Activated CD4-positive, alpha-beta T cell treated with anti-CD3 and anti-CD28 coated beads for 36 hours (primary cell): ENCODE results near the gene FAM199X. TPM values are rescaled to one million over a fixed set of nuclear protein-coding genes. Genes with fewer than 3 reads are reported as not detected.
A peak's percentile ranks its signal among the peaks of the same experiment; 100 is the strongest.

Experiments
- ATAC-seq: fragments of 200-7000 bp; cut with Tn5 transposase; one replicate; pipeline ENCODE4 v1.10.0; 2021; ENCODE audit warnings: mild to moderate bottlenecking, moderate library complexity
- CTCF ChIA-PET: fragments of 350-600 bp; sonication (Branson Sonifier 250); formaldehyde crosslinking; loops from one replicate; lab custom pipeline; 2021; ENCODE audit warnings: antibody characterized with exemption; lab: Charles Lee
- POLR2A ChIA-PET: fragments of 350-600 bp; sonication (Branson Sonifier 250); formaldehyde crosslinking; loops from one replicate; lab custom pipeline; 2021; ENCODE audit warnings: antibody characterized with exemption, inconsistent platforms; lab: Charles Lee
- DNase-seq: peaks from one replicate; pipeline ENCODE4 v3.0.0-alpha.2; 2020
- H3K27ac Mint-ChIP-seq: one replicate; pipeline ENCODE4 v1.8.0; 2021; ENCODE audit warnings: mixed read lengths
- H3K27me3 Mint-ChIP-seq: one replicate; pipeline ENCODE4 v1.8.0; 2021; ENCODE audit warnings: mixed read lengths
- H3K36me3 Mint-ChIP-seq: one replicate; pipeline ENCODE4 v1.8.0; 2021; ENCODE audit warnings: low read depth, mixed read lengths
- H3K4me1 Mint-ChIP-seq: one replicate; pipeline ENCODE4 v1.8.0; 2021; ENCODE audit warnings: mixed read lengths
- H3K4me3 Mint-ChIP-seq: one replicate; pipeline ENCODE4 v1.8.0; 2021; ENCODE audit warnings: mild to moderate bottlenecking, moderate library complexity, mixed read lengths
- H3K9me3 Mint-ChIP-seq: one replicate; pipeline ENCODE4 v1.8.0; 2021; ENCODE audit warnings: low read depth, mixed read lengths
- intact Hi-C, 2 experiments: fragments of 100-400 bp; cut with DNase I in 1 of 2; cut with micrococcal nuclease in 1 of 2; formaldehyde crosslinking; loops; one replicate each; pipeline versions ENCODE4 v1.14.2 to v1.15.1; 2022 to 2024; cut with DNase I, micrococcal nuclease
- total RNA-seq, 2 experiments: library from RNA; stranded (reverse); gene quantifications; one replicate each; pipeline ENCODE4 v1.2.3, GENCODE V29; 2021

Gene FAM199X
- total RNA-seq, 2 experiments from 2014 or later, result 5.0 to 7.6 TPM

- POLR2A ChIA-PET, result no interaction called here
- intact Hi-C loops, result no loop called here
- Mint-ChIP-seq H3K27ac (no peak overlapping the region), H3K4me1 (peaks cover 21% of the 10 kb centered on the region), H3K4me3 (no peak overlapping the region), H3K9me3 (no peaks in the 10 kb centered on the region), H3K27me3 (no peaks in the 10 kb centered on the region), H3K36me3 (no peaks in the 10 kb centered on the region)
- CTCF ChIA-PET, result interaction anchor here (0.6 to 1.5 kb wide), 3 partner anchors 10 to 771 kb away, joined by 3 to 4 read pairs (median 3); no protein-coding TSS in a partner anchor
- DNase-seq (no peak), ATAC-seq (no peak)
Observed at GRCh38 chrX:104141087-104141760, 25.0 kb upstream of the FAM199X start.

GRCh38 chrX:104151037-104151436, 15.2 kb upstream of the FAM199X start:
- H3K4me1 Mint-ChIP-seq, result peaks cover 4% of the 10 kb centered on the region
- DNase-seq (no peak), ATAC-seq (no peak)
- H3K27me3 Mint-ChIP-seq, result no peaks in the 10 kb centered on the region
- H3K36me3 Mint-ChIP-seq, result peaks cover 2% of the 10 kb centered on the region
- ChIA-PET CTCF (interaction anchor here (1.3 kb wide), 1 partner anchor 15 kb away, joined by 3 read pairs; no protein-coding TSS in a partner anchor), POLR2A (no interaction called here)
- intact Hi-C loops, result loop anchor here in 1 of 2 experiments (10.0 kb wide), 1 partner anchor 596 kb away; no protein-coding TSS in a partner anchor
- no peaks in the 10 kb centered on the region for H3K9me3 Mint-ChIP-seq
- H3K27ac Mint-ChIP-seq, result no peak overlapping the region
- no peak overlapping the region for H3K4me3 Mint-ChIP-seq

- H3K9me3 Mint-ChIP-seq, result no peaks in the 10 kb centered on the region
- H3K4me1 Mint-ChIP-seq, result peaks cover 11% of the 10 kb centered on the region
- ATAC-seq (peak; percentile 92), DNase-seq (peak; percentile 84)
- intact Hi-C loops, result loop anchor here (1.0 to 10.0 kb wide), 5 partner anchors 9 to 602 kb away; partner anchors contain the start of genes FAM199X (in 2 of the 2) and MORF4L2 (in 2 of the 2)
- peak within 1 kb of the TSS; percentile 99 for H3K27ac Mint-ChIP-seq
- ChIA-PET POLR2A (interaction anchor here (0.6 to 1.9 kb wide), 4 partner anchors 9 to 692 kb away, joined by 3 to 7 read pairs (median 3); partner anchors contain the start of gene FAM199X), CTCF (interaction anchor here (0.5 to 3.6 kb wide), 10 partner anchors 10 to 728 kb away, joined by 3 to 24 read pairs (median 5); partner anchors contain the start of gene FAM199X)
- H3K4me3 Mint-ChIP-seq, result peak within 1 kb of the TSS; percentile 94
- no peaks in the 10 kb centered on the region for H3K27me3 Mint-ChIP-seq
- H3K36me3 Mint-ChIP-seq, result peaks cover 4% of the 10 kb centered on the region
Observed at GRCh38 chrX:104156630-104157529, 9.4 kb upstream of the FAM199X start, which contains the start of gene SLC25A53. Gene SLC25A53 (minus strand): TSS chrX:104157009. CDS start chrX:104105257, 51,752 bp downstream.

GRCh38 chrX:104166735-104167436, 633 bp downstream of the FAM199X start:
- Mint-ChIP-seq H3K9me3 (no peaks in the 10 kb centered on the region), H3K4me1 (peaks cover 29% of the 10 kb centered on the region), H3K36me3 (peaks cover 4% of the 10 kb centered on the region), H3K27me3 (no peaks in the 10 kb centered on the region), H3K4me3 (peak overlapping the region; percentile 77), H3K27ac (peak overlapping the region; percentile 55)
- intact Hi-C loops, result loop anchor here (1.0 kb wide), 1 partner anchor 10 kb away; the partner anchor contains the start of gene SLC25A53 (in 2 of the 2)
- no peak for ATAC-seq
- POLR2A ChIA-PET, result interaction anchor here (1.0 to 1.8 kb wide), 2 partner anchors 10 to 45 kb away, joined by 4 to 7 read pairs; partner anchors contain the start of gene SLC25A53
- peak; percentile 11 for DNase-seq
- CTCF ChIA-PET, result interaction anchor here (1.0 to 2.9 kb wide), 2 partner anchors 9 to 28 kb away, joined by 5 to 24 read pairs; partner anchors contain the start of gene SLC25A53

GRCh38 chrX:104168127-104168526, 1.9 kb downstream of the FAM199X start:
- H3K4me3 Mint-ChIP-seq, result peak overlapping the region; percentile 77
- ChIA-PET CTCF (no interaction called here), POLR2A (no interaction called here)
- peak overlapping the region; percentile 55 for H3K27ac Mint-ChIP-seq
- H3K27me3 Mint-ChIP-seq, result no peaks in the 10 kb centered on the region
- intact Hi-C loops, result no loop called here
- H3K9me3 Mint-ChIP-seq, result no peaks in the 10 kb centered on the region
- DNase-seq, result no peak
- peaks cover 29% of the 10 kb centered on the region for H3K4me1 Mint-ChIP-seq
- peaks cover 4% of the 10 kb centered on the region for H3K36me3 Mint-ChIP-seq
- no peak for ATAC-seq

- intact Hi-C loops, result no loop called here
- Mint-ChIP-seq H3K27ac (no peak overlapping the region), H3K36me3 (peaks cover 8% of the 10 kb centered on the region)
Observed at GRCh38 chrX:104172121-104172520, 5.9 kb downstream of the FAM199X start.

GRCh38 chrX:104172788-104173187, 6.5 kb downstream of the FAM199X start:
- H3K27ac Mint-ChIP-seq, result no peak overlapping the region
- ChIA-PET CTCF (no interaction called here), POLR2A (no interaction called here)
- H3K9me3 Mint-ChIP-seq, result no peaks in the 10 kb centered on the region
- no peak overlapping the region for H3K4me3 Mint-ChIP-seq
- DNase-seq, result no peak
- intact Hi-C loops, result no loop called here
- H3K36me3 Mint-ChIP-seq, result peaks cover 11% of the 10 kb centered on the region
- H3K27me3 Mint-ChIP-seq, result no peaks in the 10 kb centered on the region
- H3K4me1 Mint-ChIP-seq, result peaks cover 21% of the 10 kb centered on the region
- ATAC-seq, result no peak

More at GRCh38 chrX:104172121-104172520, 5.9 kb downstream of the FAM199X start:
- Mint-ChIP-seq H3K27me3 (no peaks in the 10 kb centered on the region), H3K4me3 (no peak overlapping the region), H3K9me3 (no peaks in the 10 kb centered on the region), H3K4me1 (peaks cover 24% of the 10 kb centered on the region)
- no peak for DNase-seq
- ChIA-PET CTCF (no interaction called here), POLR2A (no interaction called here)
- ATAC-seq, result no peak

- H3K27me3 Mint-ChIP-seq, result no peaks in the 10 kb centered on the region
- no peak overlapping the region for H3K27ac Mint-ChIP-seq
- no peak for DNase-seq
- H3K36me3 Mint-ChIP-seq, result peaks cover 20% of the 10 kb centered on the region
- H3K4me3 Mint-ChIP-seq, result no peak overlapping the region
- no peaks in the 10 kb centered on the region for H3K9me3 Mint-ChIP-seq
- ATAC-seq, result no peak
- peaks cover 11% of the 10 kb centered on the region for H3K4me1 Mint-ChIP-seq
- intact Hi-C loops, result no loop called here
- ChIA-PET POLR2A (no interaction called here), CTCF (interaction anchor here (2.5 kb wide), 1 partner anchor 22 kb away, joined by 10 read pairs; no protein-coding TSS in a partner anchor)
Observed at GRCh38 chrX:104173841-104174240, 7.6 kb downstream of the FAM199X start.

- H3K27ac Mint-ChIP-seq, result no peak overlapping the region
- CTCF ChIA-PET, result interaction anchor here (0.6 to 1.5 kb wide), 3 partner anchors 12 to 27 kb away, joined by 3 to 4 read pairs (median 3); partner anchors contain the start of genes FAM199X and SLC25A53
Observed at GRCh38 chrX:104183685-104184084, 17.4 kb downstream of the FAM199X start.

GRCh38 chrX:104187931-104188330, 21.7 kb downstream of the FAM199X start:
- no peak overlapping the region for H3K27ac Mint-ChIP-seq
- peaks cover 12% of the 10 kb centered on the region for H3K4me1 Mint-ChIP-seq
- ChIA-PET POLR2A (no interaction called here), CTCF (interaction anchor here (0.9 kb wide), 1 partner anchor 8 kb away, joined by 3 read pairs; no protein-coding TSS in a partner anchor)
- DNase-seq, result no peak
- H3K36me3 Mint-ChIP-seq, result peaks cover 12% of the 10 kb centered on the region
- H3K27me3 Mint-ChIP-seq, result no peaks in the 10 kb centered on the region
- H3K4me3 Mint-ChIP-seq, result no peak overlapping the region
- no peaks in the 10 kb centered on the region for H3K9me3 Mint-ChIP-seq
- intact Hi-C loops, result no loop called here
- ATAC-seq, result no peak

More at GRCh38 chrX:104183685-104184084, 17.4 kb downstream of the FAM199X start:
- no peaks in the 10 kb centered on the region for H3K9me3 Mint-ChIP-seq
- peak; percentile 51 for ATAC-seq
- H3K27me3 Mint-ChIP-seq, result no peaks in the 10 kb centered on the region
- intact Hi-C loops, result no loop called here
- peaks cover 9% of the 10 kb centered on the region for H3K36me3 Mint-ChIP-seq
- no peak overlapping the region for H3K4me3 Mint-ChIP-seq
- no peak for DNase-seq
- POLR2A ChIA-PET, result no interaction called here
- H3K4me1 Mint-ChIP-seq, result peaks cover 24% of the 10 kb centered on the region
